ENCODE results near the gene LTBR. TPM values are rescaled to one million over a fixed set of nuclear protein-coding genes. Genes with fewer than 3 reads are reported as not detected.
A peak's percentile ranks its signal among the peaks of the same experiment; 100 is the strongest.

LTBR gene
- total and polyA plus RNA-seq, 12 donors, result 34.6 to 295 (median 140) TPM

DNA sequence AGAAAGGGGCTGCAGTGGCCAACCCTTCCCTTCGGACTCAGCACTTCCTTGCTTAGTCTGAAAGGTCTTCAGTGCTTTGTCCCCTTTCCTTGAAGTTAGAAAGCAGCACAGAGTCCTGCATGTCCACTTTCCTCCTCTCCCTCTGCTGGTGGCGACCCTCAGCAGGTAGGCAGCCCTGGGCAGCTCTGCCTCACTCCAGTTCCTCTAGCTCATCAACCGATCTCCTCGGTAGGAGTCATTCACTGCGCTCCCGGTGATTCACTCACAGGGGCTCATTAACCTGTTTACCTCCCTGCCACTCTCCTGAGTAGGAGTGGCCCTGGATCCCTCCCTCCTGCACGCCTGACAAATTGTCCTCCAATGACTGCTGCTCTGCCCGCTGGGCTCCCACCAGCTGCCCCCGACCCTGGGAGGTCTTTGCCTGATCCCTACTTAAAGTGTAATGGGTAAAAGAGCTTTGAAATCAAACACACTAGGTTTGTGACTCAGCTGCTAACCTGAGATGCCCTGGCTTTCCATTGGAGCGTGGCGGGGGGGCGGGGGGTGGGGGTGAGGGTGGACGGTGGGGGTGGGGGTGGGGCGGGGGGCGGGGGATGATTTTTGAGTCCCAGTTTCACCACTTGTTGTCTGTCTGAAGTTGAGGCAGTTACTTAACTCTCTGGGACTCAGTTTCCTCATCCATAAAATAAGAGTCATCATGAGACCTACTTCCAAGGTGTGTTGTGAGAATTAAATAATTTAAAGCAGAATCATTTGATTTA, 12.8 kb upstream of the LTBR start:
- WGBS, 4 donors, result 38 to 48% (median 43%) methylated on average over 11 to 15 of the region's 15 CpGs
- intact Hi-C loops (cut with DNase I), result no loop called here
- TF ChIP-seq CTCF (IDR thresholded peaks at IDR 0.05), result peak in 1 of 6 experiments; percentile 20
- TF ChIP-seq POLR2A (IDR thresholded peaks at IDR 0.05), result peak in 1 of 2 donors; percentile 56
- H3K27ac ChIP-seq, result peak overlapping the region; percentile 21 to 85 (median 75)
- no peak overlapping the region for H3K4me3 ChIP-seq
- H3K27me3 ChIP-seq, result no peaks in the 10 kb centered on the region
- peak in 6 of 7 donors; percentile 71 to 78 (median 76) for DNase-seq
- H3K36me3 ChIP-seq (replicated peaks in 1 of 2), result no peaks in the 10 kb centered on the region
- no peaks in the 10 kb centered on the region for H3K9me3 ChIP-seq (replicated peaks in 1 of 3)
- H3K4me1 ChIP-seq (replicated peaks in 1 of 2), result peaks cover 49 to 57% of the 10 kb centered on the region in 2 donors

- intact Hi-C loops (cut with DNase I), result no loop called here
- peak overlapping the region; percentile 46 to 85 (median 75) for H3K27ac ChIP-seq
- H3K4me1 ChIP-seq (replicated peaks in 1 of 2), result peaks cover 62 to 70% of the 10 kb centered on the region in 2 donors
- H3K36me3 ChIP-seq (replicated peaks in 1 of 2), result no peaks in the 10 kb centered on the region
- TF ChIP-seq POLR2A (IDR thresholded peaks at IDR 0.05) (peak in 1 of 2 donors; percentile 17), CTCF (IDR thresholded peaks at IDR 0.05) (no peak)
- peak in 3 of 7 donors; percentile 54 to 66 (median 58) for DNase-seq
- 12 to 26% (median 22%) methylated on average over 8 of the region's 8 CpGs for WGBS, 4 donors
- H3K9me3 ChIP-seq (replicated peaks in 1 of 3), result no peaks in the 10 kb centered on the region
- no peaks in the 10 kb centered on the region for H3K27me3 ChIP-seq
- no peak overlapping the region for H3K4me3 ChIP-seq
Observed at GRCh38 chr12:6372403-6373003, 11.5 kb upstream of the LTBR start.

DNA sequence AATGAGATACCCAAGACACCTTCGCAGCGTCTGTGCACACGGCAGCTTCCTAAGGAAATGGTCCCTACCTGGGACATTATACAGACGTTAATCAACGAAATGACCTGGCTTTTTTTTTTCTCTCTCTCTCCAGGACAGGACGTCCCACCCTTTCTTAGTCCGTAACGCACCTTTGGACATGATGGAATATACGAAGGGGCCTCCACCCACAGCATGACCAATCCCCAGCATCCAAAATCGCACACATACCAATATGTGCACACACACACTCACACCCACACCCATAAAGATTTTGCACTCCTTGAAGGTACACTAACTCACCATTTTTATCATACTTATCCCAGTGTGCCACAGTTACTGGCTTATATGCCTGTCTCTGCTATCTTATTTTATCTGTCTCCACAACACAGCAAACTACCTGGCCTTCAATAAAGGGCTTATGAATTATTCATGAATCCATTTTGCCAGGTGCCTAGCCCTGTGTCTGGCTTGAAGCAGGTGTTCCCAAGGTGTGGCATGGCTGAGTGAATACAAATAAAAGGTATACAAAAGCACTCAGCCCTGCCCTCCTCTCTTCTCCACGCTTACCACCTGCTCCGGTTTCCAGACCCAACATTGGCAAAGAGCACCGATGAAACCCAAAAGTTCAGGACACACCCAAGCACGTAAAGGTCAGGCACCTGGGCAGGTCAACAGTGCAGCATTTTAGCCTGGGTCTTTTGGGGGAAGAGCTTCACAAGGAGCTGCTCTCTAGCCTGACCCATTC, 10.8 kb upstream of the LTBR start:
- TF ChIP-seq CTCF (IDR thresholded peaks at IDR 0.05) (no peak), POLR2A (IDR thresholded peaks at IDR 0.05) (no peak)
- no peaks in the 10 kb centered on the region for H3K36me3 ChIP-seq (replicated peaks in 1 of 2)

More for the DNA sequence above, 10.8 kb upstream of the LTBR start:
- intact Hi-C loops (cut with DNase I), result no loop called here
- Histone ChIP-seq H3K9me3 (replicated peaks in 1 of 3) (no peaks in the 10 kb centered on the region), H3K4me3 (no peak overlapping the region), H3K27ac (peak overlapping the region in 3 of 5 donors; percentile 75 to 85 (median 78)), H3K27me3 (no peaks in the 10 kb centered on the region), H3K4me1 (replicated peaks in 1 of 2) (peaks cover 69 to 75% of the 10 kb centered on the region in 2 donors)
- peak in 2 of 7 donors; percentile 8 to 11 for DNase-seq
- WGBS, 4 donors, result 60 to 81% (median 74%) methylated on average over 14 of the region's 14 CpGs

Data from adrenal gland (tissue), 12 donors.